B cell (primary cell): ENCODE results near the gene CEP89. TPM values are rescaled to one million over a fixed set of nuclear protein-coding genes. Genes with fewer than 3 reads are reported as not detected.

Experiments used
- ATAC-seq: fragments of 200-7000 bp; cut with Tn5 transposase; one replicate; pipeline ENCODE4 v1.10.0; 2021; ENCODE audit warnings: low read depth, mild to moderate bottlenecking, moderate number of reproducible peaks, moderate library complexity
- CTCF ChIA-PET: fragments of 350-600 bp; sonication (Branson Sonifier 250); formaldehyde crosslinking; loops from one replicate; lab custom pipeline; 2021; ENCODE audit warnings: antibody characterized with exemption, inconsistent platforms; lab: Charles Lee
- POLR2A ChIA-PET: fragments of 350-600 bp; sonication (Branson Sonifier 250); formaldehyde crosslinking; loops from one replicate; lab custom pipeline; 2021; ENCODE audit warnings: antibody characterized with exemption; lab: Charles Lee
- DNase-seq: peaks from one replicate; pipeline ENCODE4 v3.0.0; 2013
- H2AFZ ChIP-seq: 2 replicates; pipeline ENCODE4 v1.6.1; 2012; ENCODE audit warnings: mild to moderate bottlenecking, low read depth, low read length; ENCODE audit not compliant: insufficient read depth, poor library complexity, severe bottlenecking
- H3K27ac ChIP-seq, 2 donors: 1 replicate in 1 of 2; 2 replicates in 1 of 2; pipeline ENCODE4 v1.5.1; 2012 to 2013; ENCODE audit warnings: low read length in 2 of 2, mild to moderate bottlenecking in 2 of 2, moderate library complexity in 1 of 2
- H3K27me3 ChIP-seq, 4 experiments: fragments of 200-600 bp in 1 of 4; sonication (generic) in 1 of 4; replicated peaks in 1 of 4; 1 replicate in 2 of 4; 2 replicates in 2 of 4; pipeline versions ENCODE4 v1.6.1 to v1.7.0; 2013 to 2016; ENCODE audit warnings: low read length in 3 of 4, mild to moderate bottlenecking in 2 of 4, mixed read lengths in 1 of 4, moderate library complexity in 1 of 4; ENCODE audit not compliant: insufficient read depth in 4 of 4, control insufficient read depth in 3 of 4; ENCODE audit errors: control extremely low read depth in 1 of 4
- H3K36me3 ChIP-seq, 2 experiments: replicated peaks in 1 of 2; 1 replicate in 1 of 2; 2 replicates in 1 of 2; pipeline versions ENCODE4 v1.6.1 to v1.7.1; 2013; ENCODE audit warnings: low read length in 1 of 2; ENCODE audit not compliant: insufficient read depth in 2 of 2, control insufficient read depth in 1 of 2; ENCODE audit errors: control extremely low read depth in 1 of 2, extremely low read depth in 1 of 2
- H3K4me1 ChIP-seq, 2 donors: fragments of 200-600 bp in 1 of 2; sonication (generic) in 1 of 2; 1 replicate in 1 of 2; 2 replicates in 1 of 2; pipeline versions ENCODE4 v1.5.1 to v1.6.1; 2013 to 2017; ENCODE audit warnings: low read length in 2 of 2; ENCODE audit not compliant: control insufficient read depth in 2 of 2, insufficient read depth in 2 of 2
- H3K4me2 ChIP-seq: replicated peaks from 2 replicates; pipeline ENCODE3; 2012; ENCODE audit warnings: mild to moderate bottlenecking, low read depth, low read length; ENCODE audit not compliant: poor library complexity, severe bottlenecking
- H3K4me3 ChIP-seq, 5 experiments: fragments of 200-600 bp in 1 of 5; sonication (generic) in 1 of 5; 1 replicate in 3 of 5; 2 replicates in 2 of 5; pipeline versions ENCODE4 v1.5.1 to v1.7.0; 2011 to 2016; ENCODE audit warnings: low read length in 4 of 5, mild to moderate bottlenecking in 4 of 5, low read depth in 2 of 5, control low read depth in 1 of 5, moderate library complexity in 1 of 5; ENCODE audit not compliant: insufficient read depth in 1 of 5; ENCODE audit errors: control extremely low read depth in 1 of 5, extremely low read depth in 1 of 5
- H3K79me2 ChIP-seq: fragments of 200-600 bp; sonication (generic); one replicate; pipeline ENCODE4 v1.6.0; 2016; ENCODE audit warnings: low read length; ENCODE audit not compliant: control insufficient read depth, insufficient read depth
- H3K9ac ChIP-seq: fragments of 200-600 bp; sonication (generic); 2 replicates; pipeline ENCODE4 v1.6.1; 2017; ENCODE audit warnings: mild to moderate bottlenecking, low read length, moderate library complexity
- H3K9me3 ChIP-seq, 3 donors: one replicate each; pipeline versions ENCODE4 v1.6.1 to v1.7.1; 2013; ENCODE audit warnings: low read length in 2 of 3; ENCODE audit not compliant: control insufficient read depth in 2 of 3, insufficient read depth in 1 of 3; ENCODE audit errors: control extremely low read depth in 1 of 3
- H4K20me1 ChIP-seq: 2 replicates; pipeline ENCODE4 v1.6.0; 2012; ENCODE audit warnings: mild to moderate bottlenecking, low read length; ENCODE audit not compliant: insufficient read depth, control insufficient read depth, poor library complexity, severe bottlenecking
- H3K27ac Mint-ChIP-seq: one replicate; pipeline ENCODE4 v1.8.0; 2021; ENCODE audit warnings: mixed read lengths
- H3K27me3 Mint-ChIP-seq: one replicate; pipeline ENCODE4 v1.8.0; 2021; ENCODE audit warnings: mixed read lengths
- H3K4me1 Mint-ChIP-seq: one replicate; pipeline ENCODE4 v1.8.0; 2021; ENCODE audit warnings: mixed read lengths
- H3K4me3 Mint-ChIP-seq: one replicate; pipeline ENCODE4 v1.8.0; 2021; ENCODE audit warnings: mixed read lengths
- H3K9me3 Mint-ChIP-seq: one replicate; pipeline ENCODE4 v1.8.0; 2022; ENCODE audit warnings: mixed read lengths; ENCODE audit not compliant: insufficient read depth
- EZH2 ChIP-seq: IDR thresholded peaks from 2 replicates; pipeline ENCODE4 v1.6.1; 2012; ENCODE audit warnings: borderline replicate concordance, low read depth, mild to moderate bottlenecking, moderate library complexity, low read length; ENCODE audit not compliant: insufficient read depth, poor library complexity, severe bottlenecking
- WGBS: methylation state at CpG from one replicate; pipeline ENCODE4 v1.1.5; 2013; ENCODE audit warnings: missing lambda C conversion rate; ENCODE audit not compliant: insufficient coverage; 5-methylcytosine and 5-hydroxymethylcytosine counted together
- intact Hi-C: fragments of 100-400 bp; cut with micrococcal nuclease; formaldehyde crosslinking; loops from one replicate; pipeline ENCODE4 v1.10.0; 2022
- polyA plus RNA-seq: library from polyadenylated mRNA; depleted of rRNA; stranded (reverse); fragments of >200 nt; gene quantifications from 2 replicates; pipeline ENCODE4 v1.2.3, GENCODE V29; 2012
- total RNA-seq, 2 donors: library from RNA; stranded (reverse); fragments of 120-200 nt in 1 of 2; gene quantifications; 1 replicate in 1 of 2; 2 replicates in 1 of 2; pipeline versions ENCODE4 v1.2.3 to v1.2.4, GENCODE V29; 2013 to 2022
- TF ChIP-seq, protein P1 (sequence below): fragments of 200-600 bp; IDR thresholded peaks from one replicate; pipeline ENCODE4 v1.8.0; 2022; ENCODE audit warnings: antibody characterized with exemption, mild to moderate bottlenecking

Gene CEP89
- total and polyA plus RNA-seq, 2 donors (not counting 1 experiment from before 2014, with no cell fraction given) = 10.2 to 38.6 TPM

DNA sequence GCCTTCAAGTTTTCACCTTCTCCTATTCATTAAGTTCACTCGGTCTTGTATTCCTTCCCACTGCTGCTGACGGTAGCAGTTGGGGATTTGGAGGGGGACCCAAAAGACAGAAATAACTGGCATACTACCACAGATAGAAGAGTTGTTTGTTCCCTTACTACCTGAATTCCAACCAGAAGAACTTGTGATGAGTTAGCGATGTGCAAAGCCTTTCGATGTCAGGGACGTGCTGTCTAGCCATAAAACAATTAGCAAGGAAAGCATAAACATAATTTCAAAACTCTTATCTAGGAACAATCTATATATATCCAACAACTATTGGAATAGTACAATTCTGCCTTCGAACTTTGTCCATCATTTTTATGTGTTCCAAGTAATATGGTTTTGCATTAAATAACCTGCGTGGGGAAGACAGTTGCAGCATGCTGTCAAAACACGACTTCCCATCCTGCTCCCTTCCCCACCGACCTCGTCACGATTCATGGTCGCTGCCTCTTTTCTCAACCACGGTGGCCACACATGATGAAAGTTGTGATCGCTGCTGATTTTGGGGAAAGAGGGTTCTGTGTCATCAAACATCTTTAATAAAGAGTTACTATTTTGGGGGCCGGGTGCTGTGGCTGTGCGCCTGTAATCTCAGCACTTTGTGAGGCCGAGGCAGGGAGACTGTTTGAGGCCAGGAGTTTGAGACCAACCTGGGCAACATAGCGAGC, 98.4 kb downstream of the CEP89 start:
- H3K27me3 ChIP-seq = no peaks in the 10 kb centered on the region
- no peak for DNase-seq
- H3K27ac ChIP-seq = no peak overlapping the region
- H3K4me3 Mint-ChIP-seq = no peak overlapping the region
- TF ChIP-seq, protein P1, sequence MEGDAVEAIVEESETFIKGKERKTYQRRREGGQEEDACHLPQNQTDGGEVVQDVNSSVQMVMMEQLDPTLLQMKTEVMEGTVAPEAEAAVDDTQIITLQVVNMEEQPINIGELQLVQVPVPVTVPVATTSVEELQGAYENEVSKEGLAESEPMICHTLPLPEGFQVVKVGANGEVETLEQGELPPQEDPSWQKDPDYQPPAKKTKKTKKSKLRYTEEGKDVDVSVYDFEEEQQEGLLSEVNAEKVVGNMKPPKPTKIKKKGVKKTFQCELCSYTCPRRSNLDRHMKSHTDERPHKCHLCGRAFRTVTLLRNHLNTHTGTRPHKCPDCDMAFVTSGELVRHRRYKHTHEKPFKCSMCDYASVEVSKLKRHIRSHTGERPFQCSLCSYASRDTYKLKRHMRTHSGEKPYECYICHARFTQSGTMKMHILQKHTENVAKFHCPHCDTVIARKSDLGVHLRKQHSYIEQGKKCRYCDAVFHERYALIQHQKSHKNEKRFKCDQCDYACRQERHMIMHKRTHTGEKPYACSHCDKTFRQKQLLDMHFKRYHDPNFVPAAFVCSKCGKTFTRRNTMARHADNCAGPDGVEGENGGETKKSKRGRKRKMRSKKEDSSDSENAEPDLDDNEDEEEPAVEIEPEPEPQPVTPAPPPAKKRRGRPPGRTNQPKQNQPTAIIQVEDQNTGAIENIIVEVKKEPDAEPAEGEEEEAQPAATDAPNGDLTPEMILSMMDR = no peak
- no peak for TF ChIP-seq EZH2
- H3K4me3 ChIP-seq = no peak overlapping the region
- H3K79me2 ChIP-seq = no peaks in the 10 kb centered on the region
- H3K27me3 Mint-ChIP-seq = no peaks in the 10 kb centered on the region
- 76% methylated on average over 5 of the region's 18 CpGs for WGBS
- ChIA-PET POLR2A (no interaction called here), CTCF (no interaction called here)
- no peaks in the 10 kb centered on the region for H3K4me1 Mint-ChIP-seq
- ATAC-seq = no peak
- no peaks in the 10 kb centered on the region for H3K4me1 ChIP-seq
- peaks cover 0 to 1% (median 0%) of the 10 kb centered on the region in 3 donors for H3K9me3 ChIP-seq
- no peaks in the 10 kb centered on the region for H3K9me3 Mint-ChIP-seq
- intact Hi-C loops = no loop called here
- no peaks in the 10 kb centered on the region for H4K20me1 ChIP-seq
- H3K27ac Mint-ChIP-seq = no peak overlapping the region
- H2AFZ ChIP-seq = no peak overlapping the region
- H3K36me3 ChIP-seq = no peaks in the 10 kb centered on the region
- H3K4me2 ChIP-seq = no peak overlapping the region
- H3K9ac ChIP-seq = no peak overlapping the region

DNA sequence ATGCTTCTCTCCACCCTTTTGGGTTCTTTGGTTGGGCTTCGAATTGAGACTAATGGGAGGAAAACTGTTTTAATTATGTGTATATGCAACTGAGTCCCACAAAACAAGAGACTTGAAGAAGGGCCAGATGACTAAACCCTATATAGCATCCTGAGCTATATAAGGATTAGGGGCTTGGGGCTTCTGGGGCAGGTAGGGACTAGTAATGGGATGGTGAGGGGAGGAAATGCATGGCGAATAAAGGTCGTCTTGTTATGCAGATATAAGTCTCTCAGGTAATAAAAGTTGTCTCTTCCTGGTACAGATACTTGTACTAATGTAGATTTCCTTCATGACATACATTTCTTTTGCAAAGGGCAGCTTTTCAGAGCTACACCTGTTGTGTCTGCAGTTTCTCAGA, 99.4 kb downstream of the CEP89 start:
- Histone ChIP-seq H3K4me2 (no peak overlapping the region), H3K9me3 (no peaks in the 10 kb centered on the region), H3K4me1 (no peaks in the 10 kb centered on the region), H2AFZ (no peak overlapping the region), H3K27ac (no peak overlapping the region), H4K20me1 (no peaks in the 10 kb centered on the region), H3K4me3 (no peak overlapping the region), H3K9ac (no peak overlapping the region), H3K27me3 (no peaks in the 10 kb centered on the region), H3K79me2 (no peaks in the 10 kb centered on the region), H3K36me3 (no peaks in the 10 kb centered on the region)
- no CpG with 5 or more reads among the region's 3 CpGs for WGBS
- TF ChIP-seq EZH2 = no peak
- TF ChIP-seq, protein P1 = no peak
- DNase-seq (no peak), ATAC-seq (no peak)
- H3K27me3 Mint-ChIP-seq = no peaks in the 10 kb centered on the region
- H3K9me3 Mint-ChIP-seq = no peaks in the 10 kb centered on the region
- CTCF ChIA-PET = no interaction called here
- H3K27ac Mint-ChIP-seq = no peak overlapping the region
- H3K4me3 Mint-ChIP-seq = no peak overlapping the region
- POLR2A ChIA-PET = no interaction called here
- no peaks in the 10 kb centered on the region for H3K4me1 Mint-ChIP-seq
- intact Hi-C loops = no loop called here
